NCI-H1092 (cell line): Measurements from ENCODE around the gene ANGEL2.

ENCODE experiments used
- DNase-seq: peaks from one replicate; lab custom pipeline; 2025; lab: John Stamatoyannopoulos, UW

Gene ANGEL2

GRCh38 chr1:212951126-212951946, 64.3 kb downstream of the ANGEL2 start:
- no peak for DNase-seq

GRCh38 chr1:212950243-212951125, 65.2 kb downstream of the ANGEL2 start, which contains the start of gene VASH2:
Gene VASH2, plus strand, starts transcription at chr1:212950541. Its CDS starts 1,002 bp downstream, at chr1:212951543.
- DNase-seq, result peak; percentile 88

GRCh38 chr1:212949771-212950170, 65.9 kb downstream of the ANGEL2 start:
- DNase-seq, result no peak

- no peak for DNase-seq
Measured at GRCh38 chr1:212946872-212947271, 68.8 kb downstream of the ANGEL2 start.

- DNase-seq, result no peak
Measured at GRCh38 chr1:212945463-212946160, 70.1 kb downstream of the ANGEL2 start.

GRCh38 chr1:212945056-212945455, 70.6 kb downstream of the ANGEL2 start:
- DNase-seq, result no peak

- no peak for DNase-seq
Measured at GRCh38 chr1:212944229-212944901, 71.3 kb downstream of the ANGEL2 start.

- DNase-seq, result no peak
Measured at GRCh38 chr1:212943393-212943710, 72.3 kb downstream of the ANGEL2 start.

- no peak for DNase-seq
Measured at GRCh38 chr1:212942679-212943392, 72.8 kb downstream of the ANGEL2 start.
